Measurements from ENCODE around the gene NAT16. TPM values are rescaled to one million over a fixed set of nuclear protein-coding genes. Genes with fewer than 3 reads are reported as not detected.

The NAT16 gene
- total RNA-seq, 1 experiment from 2014 or later = not detected

DNA sequence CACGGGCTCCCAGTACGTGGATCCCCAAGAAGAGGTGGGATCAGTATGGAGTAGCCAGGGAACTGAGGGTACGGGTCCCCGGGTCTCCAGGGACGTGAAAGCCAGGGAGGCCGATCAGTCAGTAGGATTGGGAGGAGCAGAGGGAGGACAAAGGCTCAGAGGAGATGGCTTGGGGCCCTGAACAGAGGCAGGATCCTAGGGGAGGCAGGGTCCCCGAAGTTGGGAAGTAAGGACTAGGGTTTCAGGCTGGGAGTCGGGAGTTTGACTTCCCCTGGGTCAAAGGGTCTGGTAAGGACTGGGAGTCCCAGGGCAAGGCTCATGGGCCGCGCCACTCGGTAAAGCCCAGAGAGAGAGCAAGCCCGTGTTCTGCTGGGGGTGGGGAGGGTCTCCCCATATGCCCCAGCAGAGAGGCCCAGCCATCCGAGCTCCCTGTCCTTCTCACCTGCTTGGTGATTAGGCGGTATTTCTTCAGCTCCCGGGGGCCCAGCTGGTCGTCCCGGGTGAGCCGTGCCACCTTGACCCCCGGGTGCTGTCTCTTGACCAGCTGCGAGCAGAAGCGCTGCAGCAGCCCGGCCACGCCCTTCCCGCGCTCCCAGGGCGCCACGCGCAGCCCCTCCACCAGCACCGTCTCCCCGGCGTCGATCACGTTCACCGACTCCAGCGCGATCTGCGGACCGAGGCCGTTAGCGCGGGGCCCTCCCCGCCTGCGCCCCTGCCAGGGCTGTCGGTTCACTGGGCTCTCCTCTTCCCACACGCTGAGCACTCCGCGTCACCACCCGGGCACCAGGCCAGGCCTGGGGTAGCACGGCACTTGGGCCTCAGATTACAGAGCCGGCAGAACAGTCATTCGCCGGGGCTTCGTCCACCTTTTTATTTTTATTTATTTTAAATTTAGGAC is 7.0 kb downstream of the NAT16 start:
- DNase-seq = peak; percentile 86
- no peak for TF ChIP-seq CTCF (IDR thresholded peaks at IDR 0.05; ENCODE audit: unreplicated experiment)
- peak overlapping the region; percentile 61 for H3K4me3 Mint-ChIP-seq (ENCODE audit: low read depth, unreplicated experiment)
- intact Hi-C loops (cut with micrococcal nuclease; ENCODE audit: unreplicated experiment) = no loop called here
- no peaks in the 10 kb centered on the region for H3K9me3 Mint-ChIP-seq (ENCODE audit: low read depth, unreplicated experiment)
- peaks cover 17% of the 10 kb centered on the region for H3K36me3 Mint-ChIP-seq (ENCODE audit: insufficient read depth, unreplicated experiment)
- peaks cover 100% of the 10 kb centered on the region for H3K27me3 Mint-ChIP-seq (ENCODE audit: unreplicated experiment)
- no TSS peak for BruUV-seq (replicated peaks)
- peak overlapping the region; percentile 0 for H3K27ac Mint-ChIP-seq (ENCODE audit: unreplicated experiment)
- CTCF ChIA-PET = interaction anchor here (0.6 to 1.5 kb wide), 5 partner anchors 19 to 190 kb away, joined by 3 to 5 read pairs (median 3); partner anchors contain the start of gene COL26A1
- H3K4me1 Mint-ChIP-seq (ENCODE audit: low read depth, unreplicated experiment) = peaks cover 25% of the 10 kb centered on the region

- no peaks in the 10 kb centered on the region for H3K9me3 Mint-ChIP-seq (ENCODE audit: low read depth, unreplicated experiment)
- CTCF ChIA-PET = interaction anchor here (1.5 kb wide), 1 partner anchor 20 kb away, joined by 5 read pairs; no protein-coding TSS in a partner anchor
- H3K4me3 Mint-ChIP-seq (ENCODE audit: low read depth, unreplicated experiment) = peak overlapping the region; percentile 61
- H3K36me3 Mint-ChIP-seq (ENCODE audit: insufficient read depth, unreplicated experiment) = peaks cover 20% of the 10 kb centered on the region
- intact Hi-C loops (cut with micrococcal nuclease; ENCODE audit: unreplicated experiment) = no loop called here
- DNase-seq = no peak
- H3K27me3 Mint-ChIP-seq (ENCODE audit: unreplicated experiment) = peaks cover 100% of the 10 kb centered on the region
- peaks cover 33% of the 10 kb centered on the region for H3K4me1 Mint-ChIP-seq (ENCODE audit: low read depth, unreplicated experiment)
- no peak overlapping the region for H3K27ac Mint-ChIP-seq (ENCODE audit: unreplicated experiment)
- no TSS peak for BruUV-seq (replicated peaks)
- no peak for TF ChIP-seq CTCF (IDR thresholded peaks at IDR 0.05; ENCODE audit: unreplicated experiment)
These were observed 7.9 kb downstream of the NAT16 start for GRCh38 chr7:101172005-101172853.

DNA sequence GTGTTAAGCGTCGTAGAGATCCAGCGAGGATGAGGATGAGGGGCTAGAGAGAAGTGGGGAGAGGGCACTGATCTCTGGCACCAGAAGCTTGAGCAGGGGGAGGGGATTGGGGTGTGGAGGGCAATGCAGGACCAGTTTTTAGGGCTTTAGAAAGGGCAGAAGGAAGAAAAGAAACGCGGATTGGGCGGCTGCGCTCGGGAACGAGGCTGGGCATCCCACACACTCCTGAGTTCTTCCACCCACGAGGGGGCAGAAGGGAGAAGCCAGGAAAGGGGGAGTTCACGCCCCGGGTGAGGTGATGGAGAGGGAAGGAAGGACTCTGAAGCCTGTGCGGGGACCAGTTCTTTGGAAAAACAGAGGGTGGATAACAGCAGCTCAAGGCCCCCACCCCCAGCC is 8.7 kb downstream of the NAT16 start:
- Mint-ChIP-seq H3K9me3 (ENCODE audit: low read depth, unreplicated experiment) (no peaks in the 10 kb centered on the region), H3K27ac (ENCODE audit: unreplicated experiment) (no peak overlapping the region), H3K36me3 (ENCODE audit: insufficient read depth, unreplicated experiment) (peaks cover 26% of the 10 kb centered on the region), H3K27me3 (ENCODE audit: unreplicated experiment) (peaks cover 100% of the 10 kb centered on the region), H3K4me1 (ENCODE audit: low read depth, unreplicated experiment) (peaks cover 37% of the 10 kb centered on the region), H3K4me3 (ENCODE audit: low read depth, unreplicated experiment) (no peak overlapping the region)
- DNase-seq = no peak
- BruUV-seq (replicated peaks) = no TSS peak
- intact Hi-C loops (cut with micrococcal nuclease; ENCODE audit: unreplicated experiment) = no loop called here
- no peak for TF ChIP-seq CTCF (IDR thresholded peaks at IDR 0.05; ENCODE audit: unreplicated experiment)
- CTCF ChIA-PET = no interaction called here

DNA sequence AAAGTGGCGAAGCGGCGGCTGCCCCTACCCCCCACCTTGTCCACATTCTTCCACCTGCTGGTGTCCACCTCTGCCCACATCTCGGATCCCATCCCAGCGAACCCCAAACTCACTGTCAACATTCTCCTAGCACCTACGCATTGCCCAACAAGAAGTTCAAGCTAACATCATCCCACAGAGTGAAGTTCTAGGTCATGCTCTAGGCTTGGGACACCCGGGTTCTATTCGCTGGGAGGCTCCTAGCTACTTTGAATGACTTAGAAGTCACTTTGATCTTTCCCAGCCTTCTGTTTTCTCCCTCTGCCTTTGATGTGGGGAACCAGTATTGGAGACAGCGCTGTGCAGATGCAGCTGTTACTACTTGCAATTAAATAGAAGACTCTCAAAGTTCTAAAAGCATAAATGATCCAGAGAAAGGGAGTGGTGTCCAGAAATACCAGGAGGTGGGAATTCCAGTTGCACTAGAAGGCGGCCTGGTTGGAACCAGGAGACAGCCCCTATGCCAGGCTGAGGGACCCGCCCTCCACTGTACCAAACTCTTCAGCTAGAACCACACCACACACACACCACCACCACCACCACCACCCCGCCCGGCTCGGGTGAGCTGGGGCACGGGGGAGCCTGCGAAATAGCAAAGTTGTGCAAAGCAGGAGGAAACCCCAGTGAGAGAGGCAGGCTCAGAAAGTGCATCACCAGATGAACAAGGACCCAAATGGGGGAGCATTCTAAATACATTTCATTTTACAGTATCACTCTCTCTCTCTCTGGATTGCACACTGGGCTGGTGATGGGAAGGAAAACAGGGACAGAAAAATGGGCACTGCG is 9.3 kb downstream of the NAT16 start:
- DNase-seq = no peak
- peaks cover 100% of the 10 kb centered on the region for H3K27me3 Mint-ChIP-seq (ENCODE audit: unreplicated experiment)
- no peak for TF ChIP-seq CTCF (IDR thresholded peaks at IDR 0.05; ENCODE audit: unreplicated experiment)
- H3K27ac Mint-ChIP-seq (ENCODE audit: unreplicated experiment) = no peak overlapping the region
- no TSS peak for BruUV-seq (replicated peaks)
- H3K36me3 Mint-ChIP-seq (ENCODE audit: insufficient read depth, unreplicated experiment) = peaks cover 29% of the 10 kb centered on the region
- intact Hi-C loops (cut with micrococcal nuclease; ENCODE audit: unreplicated experiment) = no loop called here
- peaks cover 42% of the 10 kb centered on the region for H3K4me1 Mint-ChIP-seq (ENCODE audit: low read depth, unreplicated experiment)
- CTCF ChIA-PET = interaction anchor here (0.6 to 1.4 kb wide), 2 partner anchors 27 to 36 kb away, joined by 3 to 5 read pairs; no protein-coding TSS in a partner anchor
- H3K9me3 Mint-ChIP-seq (ENCODE audit: low read depth, unreplicated experiment) = no peaks in the 10 kb centered on the region
- H3K4me3 Mint-ChIP-seq (ENCODE audit: low read depth, unreplicated experiment) = no peak overlapping the region

All from Calu3 (cell line).